Activated CD4-positive, alpha-beta T cell treated with anti-CD3 and anti-CD28 coated beads, Interleukin-2, Interleukin-6, amounts not matched to agents 100 ng/mL and 50 ng/mL, durations not matched to agents 16 hours and 8 hours (primary cell): Measurements from ENCODE around the gene PLOD1.

Source experiments
- DNase-seq: peaks from one replicate; pipeline ENCODE4 v3.0.0-alpha.2; 2020

PLOD1 gene

GRCh38 chr1:11940260-11940921 lies 5.9 kb downstream of the PLOD1 start:
- DNase-seq = no peak

GRCh38 chr1:11942280-11942679 lies 7.8 kb downstream of the PLOD1 start:
- no peak for DNase-seq

- no peak for DNase-seq
Observed at GRCh38 chr1:11943619-11944018, 9.1 kb downstream of the PLOD1 start.

- DNase-seq = no peak
Observed at GRCh38 chr1:11944358-11944931, 9.9 kb downstream of the PLOD1 start.

DNA sequence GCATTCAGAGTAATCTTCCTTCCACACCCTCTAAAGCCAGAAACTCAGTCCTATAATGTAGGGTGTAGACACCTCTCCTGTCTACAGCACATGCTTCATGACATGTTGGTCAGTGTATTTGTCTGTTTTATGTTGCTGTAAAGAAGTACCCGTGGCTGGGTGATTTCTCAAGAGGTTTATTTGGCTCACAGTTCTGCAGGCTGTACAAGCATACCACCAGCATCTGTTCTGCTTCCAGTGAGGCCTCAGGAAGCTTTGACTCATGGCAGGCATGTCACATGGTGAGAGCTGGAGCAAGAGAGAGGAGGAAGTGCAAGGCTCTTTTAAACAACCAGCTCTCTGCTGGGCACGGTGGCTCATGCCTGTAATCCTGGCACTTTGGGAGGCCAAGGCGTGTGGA lies 12.1 kb downstream of the PLOD1 start:
- DNase-seq = no peak

DNA sequence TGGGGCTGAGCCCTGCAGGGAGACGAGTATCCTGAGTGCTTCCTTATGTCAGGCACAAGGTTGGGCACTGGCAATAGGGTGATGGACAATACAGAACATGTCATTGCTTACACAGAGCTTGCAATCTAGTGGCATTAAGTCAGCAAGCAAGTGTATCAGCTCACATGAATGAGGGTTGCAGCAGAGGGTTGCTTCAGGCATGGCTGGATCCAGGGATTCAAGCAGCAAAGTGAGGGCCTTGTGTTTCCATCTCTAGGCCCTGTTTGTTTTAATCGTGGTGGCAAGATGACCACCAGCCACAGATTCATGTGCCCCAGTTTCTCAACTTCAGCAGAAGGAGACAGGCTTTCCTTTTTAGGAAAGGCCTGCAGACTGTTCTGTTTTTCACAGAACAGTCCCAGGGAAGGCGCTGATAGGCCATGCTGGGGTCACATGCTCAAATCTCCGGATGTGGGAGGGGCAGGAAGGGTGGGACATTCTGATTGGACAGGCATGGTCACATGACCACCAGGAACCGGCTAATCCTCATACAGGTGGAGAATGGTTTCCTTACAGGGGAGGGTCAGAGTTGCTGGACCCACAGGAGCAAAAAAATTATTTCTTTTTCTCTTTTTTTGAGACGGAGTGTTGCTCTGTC lies 14.4 kb downstream of the PLOD1 start:
- DNase-seq = peak; percentile 45

DNA sequence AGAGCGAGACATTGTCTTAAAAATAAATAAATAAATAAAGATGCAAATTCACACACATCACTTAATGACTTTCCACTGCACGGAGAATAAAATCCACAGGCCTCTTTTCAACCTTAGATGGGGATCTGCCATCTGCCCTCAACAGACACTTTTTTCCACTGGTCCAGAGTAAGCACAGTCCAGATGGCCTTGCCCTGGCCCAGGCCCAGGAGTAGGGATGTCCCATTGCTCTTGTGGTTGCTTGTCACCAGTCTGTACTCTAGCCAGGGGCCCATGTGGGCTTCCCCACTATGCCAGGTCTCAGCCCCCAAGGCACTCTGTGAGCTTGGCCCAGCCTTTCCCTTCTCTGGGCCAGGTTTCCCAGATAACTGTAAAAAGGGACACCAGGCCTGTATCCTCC lies 17.4 kb downstream of the PLOD1 start:
- DNase-seq = no peak

DNA sequence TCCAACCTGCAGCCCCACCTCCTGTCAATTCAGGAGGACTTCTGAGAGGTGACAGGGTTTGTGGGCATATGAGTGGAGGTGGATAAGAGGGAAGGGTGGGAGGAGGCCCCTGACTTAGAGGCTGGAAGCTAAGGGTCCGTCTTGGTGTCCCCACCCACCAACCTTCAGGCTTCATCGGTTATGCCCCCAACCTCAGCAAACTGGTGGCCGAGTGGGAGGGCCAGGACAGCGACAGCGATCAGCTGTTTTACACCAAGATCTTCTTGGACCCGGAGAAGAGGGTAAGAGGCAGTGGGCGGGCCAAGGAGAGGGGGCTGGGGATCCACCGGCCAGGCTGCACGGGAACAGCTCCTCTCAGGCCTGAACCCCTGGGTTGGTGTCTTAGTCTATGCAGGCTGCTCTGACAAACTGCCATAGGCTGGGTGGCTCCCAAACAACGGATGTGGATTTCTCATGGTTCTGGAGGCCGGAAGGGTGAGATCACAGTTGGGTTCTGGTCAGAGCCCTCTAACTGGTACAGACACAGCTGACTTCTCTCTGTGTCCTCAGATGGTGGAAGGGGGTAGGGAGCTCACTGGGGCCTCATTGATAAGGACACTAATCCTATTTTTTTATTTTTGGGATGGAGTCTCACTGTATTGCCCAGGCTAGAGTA lies 18.1 kb downstream of the PLOD1 start:
- no peak for DNase-seq

DNA sequence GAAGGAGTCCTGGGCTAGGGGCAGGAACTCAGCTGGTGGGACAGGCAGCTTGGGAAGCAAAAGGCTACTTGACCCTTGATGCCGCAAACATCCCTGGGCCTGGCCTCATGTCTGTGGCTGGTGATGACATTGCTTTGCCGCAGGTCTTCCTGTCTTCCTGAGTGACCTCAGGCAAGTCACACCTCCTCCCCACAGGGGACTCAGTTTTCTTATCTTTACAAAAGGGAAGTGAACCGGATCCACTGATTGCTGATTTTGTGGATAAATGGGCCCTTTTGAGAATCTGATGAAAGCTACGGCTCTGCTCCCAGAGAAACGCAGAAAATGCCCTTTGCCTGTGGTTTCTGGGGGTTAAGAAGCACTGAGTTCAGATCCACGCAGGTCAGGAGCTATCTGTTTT lies 20.7 kb downstream of the PLOD1 start:
- no peak for DNase-seq

- no peak for DNase-seq
Observed at GRCh38 chr1:11957398-11957797, 22.9 kb downstream of the PLOD1 start.

DNA sequence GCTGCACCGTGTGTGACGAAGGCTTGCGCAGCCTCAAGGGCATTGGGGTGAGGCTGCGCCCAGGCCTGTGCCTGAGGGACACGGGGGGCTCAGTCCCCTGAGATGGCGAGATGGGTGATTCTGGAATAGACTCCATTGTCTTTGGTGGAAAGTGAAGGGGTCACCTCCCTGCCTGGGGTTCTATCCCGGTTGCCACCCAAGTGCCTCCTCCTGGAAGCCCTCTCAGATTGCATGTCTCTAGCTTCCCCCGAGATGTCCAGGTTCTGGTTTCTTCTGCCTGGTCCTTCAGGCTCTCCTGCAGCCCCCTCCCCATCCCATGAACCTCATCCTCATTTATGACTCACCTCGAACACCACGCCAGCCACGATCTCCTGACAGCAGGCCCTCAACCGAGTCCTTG lies 23.4 kb downstream of the PLOD1 start:
- DNase-seq = no peak

DNA sequence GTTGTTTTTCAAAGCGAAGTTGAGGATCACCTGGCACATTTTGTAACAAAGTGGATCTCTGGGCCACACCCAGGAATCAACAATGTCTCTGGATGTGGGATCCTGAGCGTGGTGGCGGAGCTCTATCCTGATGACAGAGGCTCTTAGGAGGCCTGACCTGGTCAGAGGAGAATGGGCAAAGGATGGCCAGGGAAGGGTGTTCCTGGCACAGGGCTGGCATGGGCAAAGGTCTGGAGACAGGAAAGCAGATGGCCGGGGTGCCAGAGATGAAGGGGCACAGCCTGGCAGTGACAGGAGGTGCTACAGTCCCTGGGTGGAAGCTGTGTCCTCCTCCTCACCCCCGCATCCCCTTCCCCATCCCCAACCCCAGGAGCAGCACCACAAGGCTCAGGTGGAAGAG lies 25.8 kb downstream of the PLOD1 start:
- no peak for DNase-seq

DNA sequence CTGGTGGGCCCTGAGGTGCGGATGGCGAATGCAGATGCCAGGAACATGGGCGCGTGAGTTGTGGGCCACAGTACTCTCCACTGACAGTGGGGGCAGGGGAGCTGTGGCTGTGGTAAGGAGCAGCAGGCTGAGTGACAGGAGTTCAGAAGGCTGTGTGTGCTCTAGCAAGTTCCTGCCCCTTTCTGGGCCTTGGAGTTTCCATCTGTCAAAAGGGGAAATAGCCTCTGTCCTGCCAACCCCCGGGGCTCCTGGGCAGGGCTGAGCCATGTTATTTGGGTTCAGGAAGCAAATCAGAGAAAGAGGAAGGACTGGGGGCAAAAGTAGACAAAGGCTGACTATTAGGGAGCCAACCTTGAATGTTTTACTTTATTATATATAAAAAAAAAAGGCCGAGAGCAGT lies 26.2 kb downstream of the PLOD1 start:
- no peak for DNase-seq

- DNase-seq = no peak
Observed at GRCh38 chr1:11961230-11961629, 26.7 kb downstream of the PLOD1 start.

GRCh38 chr1:11963622-11964021 lies 29.1 kb downstream of the PLOD1 start:
- no peak for DNase-seq

- no peak for DNase-seq
Observed at GRCh38 chr1:11964656-11965055, 30.1 kb downstream of the PLOD1 start.

- no peak for DNase-seq
Observed at GRCh38 chr1:11967028-11967547, 32.6 kb downstream of the PLOD1 start.

- DNase-seq = no peak
Observed at GRCh38 chr1:11970441-11971185, 36.1 kb downstream of the PLOD1 start.

GRCh38 chr1:11977625-11978024 lies 43.1 kb downstream of the PLOD1 start:
- DNase-seq = no peak

DNA sequence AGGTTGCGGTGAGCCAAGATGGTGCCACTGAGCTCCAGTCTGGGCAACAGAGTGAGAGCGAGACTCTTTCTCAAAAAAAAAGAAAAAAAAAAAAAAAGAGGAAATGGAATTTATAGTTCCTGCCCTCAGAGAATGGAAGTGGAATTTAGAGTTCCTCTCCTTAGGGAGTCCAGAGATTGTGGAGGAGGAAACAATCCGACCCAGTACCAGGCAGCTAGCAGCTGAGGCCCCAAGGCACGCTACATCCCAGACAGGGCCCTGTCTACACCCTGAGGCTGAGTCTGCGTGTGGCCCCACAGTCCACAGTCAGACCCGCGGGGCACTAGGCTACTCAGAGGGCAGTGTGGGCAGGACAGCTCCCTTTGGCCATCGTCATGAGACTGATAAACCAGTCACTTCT lies 43.8 kb downstream of the PLOD1 start:
- no peak for DNase-seq

- DNase-seq = no peak
Observed at GRCh38 chr1:11979028-11979850, 44.7 kb downstream of the PLOD1 start.
